Activated T-cell treated with anti-CD3 and anti-CD28 coated beads for 4 hours (primary cell): ENCODE data around the gene TWNK.

Source experiments
- DNase-seq: peaks from one replicate; pipeline ENCODE4 v3.0.0-alpha.2; 2020

Gene TWNK

GRCh38 chr10:100986952-100987684 is at the start of gene TWNK, which contains the start of gene MRPL43:
Gene TWNK, plus strand, starts transcription at chr10:100987543. Its CDS starts 668 bp downstream, at chr10:100988211.
Gene MRPL43, minus strand, starts transcription at chr10:100987497. Its CDS starts 54 bp downstream, at chr10:100987443.
- DNase-seq, result peak; percentile 84

- no peak for DNase-seq
These were observed 47.5 kb upstream of the TWNK start for GRCh38 chr10:100939763-100940344.

GRCh38 chr10:100942229-100942628 is 45.1 kb upstream of the TWNK start:
- no peak for DNase-seq

- DNase-seq, result no peak
These were observed 43.8 kb upstream of the TWNK start for GRCh38 chr10:100943508-100943907.

GRCh38 chr10:100945754-100946153 is 41.6 kb upstream of the TWNK start:
- DNase-seq, result no peak

- DNase-seq, result no peak
These were observed 38.4 kb upstream of the TWNK start for GRCh38 chr10:100948916-100949315.

- DNase-seq, result no peak
These were observed 27.1 kb upstream of the TWNK start for GRCh38 chr10:100960251-100960650.

- no peak for DNase-seq
These were observed 24.8 kb upstream of the TWNK start for GRCh38 chr10:100962351-100963080.

GRCh38 chr10:100963826-100964225 is 23.5 kb upstream of the TWNK start:
- no peak for DNase-seq

- DNase-seq, result no peak
These were observed 21.5 kb upstream of the TWNK start for GRCh38 chr10:100965820-100966219.

GRCh38 chr10:100966887-100967286 is 20.5 kb upstream of the TWNK start:
- DNase-seq, result no peak

GRCh38 chr10:100967332-100967731 is 20.0 kb upstream of the TWNK start:
- no peak for DNase-seq

- DNase-seq, result no peak
These were observed 19.1 kb upstream of the TWNK start for GRCh38 chr10:100968062-100968736.

GRCh38 chr10:100968863-100969186 is 18.5 kb upstream of the TWNK start:
- no peak for DNase-seq

- DNase-seq, result peak; percentile 17
These were observed 17.9 kb upstream of the TWNK start, which contains the start of gene SEMA4G for GRCh38 chr10:100969187-100970075. Gene SEMA4G, plus strand, starts transcription at chr10:100969504. Its CDS starts 3,409 bp downstream, at chr10:100972913.

- DNase-seq, result no peak
These were observed 17.0 kb upstream of the TWNK start for GRCh38 chr10:100970076-100970913.

GRCh38 chr10:100970914-100971811 is 16.2 kb upstream of the TWNK start:
- no peak for DNase-seq

GRCh38 chr10:100972115-100972903 is 15.0 kb upstream of the TWNK start:
- DNase-seq, result no peak

GRCh38 chr10:100972904-100973535 is 14.3 kb upstream of the TWNK start:
- DNase-seq, result no peak
